ENCODE data around the gene JAZF1. TPM values are rescaled to one million over a fixed set of nuclear protein-coding genes. Genes with fewer than 3 reads are reported as not detected.
A peak's percentile ranks its signal among the peaks of the same experiment; 100 is the strongest.
"Not testable (repeated sequence)": the region's sequence is repeated elsewhere in the genome, so short reads cannot be mapped to it uniquely, and the experiment has no call there.

The JAZF1 gene
- total and polyA plus RNA-seq, 4 donors = 13.5 to 38.8 (median 21.3) TPM

DNA sequence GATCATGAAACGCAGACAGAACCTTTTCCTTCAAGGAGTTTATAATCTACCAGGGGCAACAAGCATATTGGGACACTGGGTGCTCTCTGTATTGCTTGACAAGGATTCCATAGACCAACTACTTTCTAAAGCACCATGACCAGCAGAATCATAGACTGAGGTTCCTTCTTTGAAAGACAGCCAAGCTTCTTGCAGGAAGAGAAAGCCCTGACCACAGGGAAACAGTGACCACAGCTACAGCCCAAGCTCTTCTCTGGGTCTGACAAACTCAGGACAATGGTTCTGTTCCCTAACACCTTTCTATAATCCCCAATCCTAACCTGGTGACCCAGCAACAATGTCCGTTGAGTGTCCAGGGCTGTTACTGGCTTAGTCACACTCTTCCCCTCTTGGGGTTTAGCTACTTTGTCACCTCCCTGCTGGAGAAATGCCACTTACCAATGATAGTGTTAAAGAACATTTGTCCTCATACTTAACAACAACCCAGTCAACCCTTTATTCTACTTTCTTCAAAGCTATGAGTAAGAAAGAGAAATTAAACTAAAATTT is 155.7 kb downstream of the JAZF1 start:
- Histone ChIP-seq H3K27me3 (ENCODE audit: control insufficient read depth in 1 of 2, insufficient read depth in 2 of 2, low read length in 1 of 2) (no peaks in the 10 kb centered on the region), H3K9me3 (ENCODE audit: control insufficient read depth, low read length) (no peaks in the 10 kb centered on the region), H3K4me3 (ENCODE audit: low read length in 2 of 2) (no peak overlapping the region), H3K4me1 (ENCODE audit: control insufficient read depth in 1 of 2, insufficient read depth in 2 of 2, low read length in 2 of 2) (no peaks in the 10 kb centered on the region), H3K27ac (ENCODE audit: low read depth in 1 of 2, low read length in 2 of 2) (no peak overlapping the region), H3K36me3 (ENCODE audit: control insufficient read depth in 1 of 2, insufficient read depth in 2 of 2, low read length in 1 of 2) (no peaks in the 10 kb centered on the region)
- no peak for ATAC-seq (ENCODE audit: low FRiP score)
- DNase-seq = no peak
- intact Hi-C loops (cut with DNase I) = loop anchor here (5.0 to 10.0 kb wide), 2 partner anchors 280 to 828 kb away; partner anchors contain the start of gene TAX1BP1 (in 1 of the 2)
- 94 to 96% methylated on average over 2 of the region's 2 CpGs for WGBS, 2 donors

DNA sequence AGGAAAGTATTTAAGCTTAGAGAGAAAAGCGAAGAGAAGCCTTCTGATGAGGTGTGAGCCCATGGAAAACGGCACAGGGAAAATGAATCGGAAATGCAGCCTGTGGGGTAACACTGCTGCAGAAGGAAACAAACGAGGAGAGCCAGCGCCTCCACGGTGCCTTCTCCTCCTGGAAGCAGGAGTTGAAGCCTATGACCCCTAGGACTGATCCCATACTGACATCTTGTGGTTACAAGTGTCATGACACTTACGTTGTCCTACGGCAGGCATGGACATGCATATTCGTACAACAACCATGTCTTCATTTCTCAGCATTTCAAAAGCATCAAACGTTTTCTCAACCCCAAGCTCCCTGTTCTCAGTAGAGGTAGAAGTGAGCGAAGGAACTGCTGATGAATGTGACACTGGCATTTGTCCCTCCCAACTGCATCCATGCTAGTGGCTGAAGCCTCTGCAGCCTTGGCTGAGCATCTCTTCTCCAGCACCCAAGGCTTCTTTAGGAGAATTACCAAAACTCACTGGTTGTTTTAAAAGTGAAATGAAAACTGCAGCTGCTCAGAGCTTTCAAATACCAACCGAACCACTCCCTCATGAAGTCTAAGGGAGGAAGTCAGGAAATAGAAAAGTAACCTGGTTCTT is 160.2 kb downstream of the JAZF1 start:
- Histone ChIP-seq H3K4me1 (ENCODE audit: control insufficient read depth in 1 of 2, insufficient read depth in 2 of 2, low read length in 2 of 2) (no peaks in the 10 kb centered on the region), H3K4me3 (ENCODE audit: low read length in 2 of 2) (no peak overlapping the region), H3K9me3 (ENCODE audit: control insufficient read depth, low read length) (no peaks in the 10 kb centered on the region), H3K27me3 (ENCODE audit: control insufficient read depth in 1 of 2, insufficient read depth in 2 of 2, low read length in 1 of 2) (no peaks in the 10 kb centered on the region), H3K27ac (ENCODE audit: low read depth in 1 of 2, low read length in 2 of 2) (no peak overlapping the region), H3K36me3 (ENCODE audit: control insufficient read depth in 1 of 2, insufficient read depth in 2 of 2, low read length in 1 of 2) (no peaks in the 10 kb centered on the region)
- peak in 1 of 2 donors; percentile 68 for DNase-seq
- peak; percentile 93 for ATAC-seq (ENCODE audit: low FRiP score)
- intact Hi-C loops (cut with DNase I) = loop anchor here (5.0 to 10.0 kb wide), 2 partner anchors 276 to 823 kb away; partner anchors contain the start of gene TAX1BP1 (in 1 of the 2)
- 15 to 16% methylated on average over 12 of the region's 12 CpGs for WGBS, 2 donors

DNA sequence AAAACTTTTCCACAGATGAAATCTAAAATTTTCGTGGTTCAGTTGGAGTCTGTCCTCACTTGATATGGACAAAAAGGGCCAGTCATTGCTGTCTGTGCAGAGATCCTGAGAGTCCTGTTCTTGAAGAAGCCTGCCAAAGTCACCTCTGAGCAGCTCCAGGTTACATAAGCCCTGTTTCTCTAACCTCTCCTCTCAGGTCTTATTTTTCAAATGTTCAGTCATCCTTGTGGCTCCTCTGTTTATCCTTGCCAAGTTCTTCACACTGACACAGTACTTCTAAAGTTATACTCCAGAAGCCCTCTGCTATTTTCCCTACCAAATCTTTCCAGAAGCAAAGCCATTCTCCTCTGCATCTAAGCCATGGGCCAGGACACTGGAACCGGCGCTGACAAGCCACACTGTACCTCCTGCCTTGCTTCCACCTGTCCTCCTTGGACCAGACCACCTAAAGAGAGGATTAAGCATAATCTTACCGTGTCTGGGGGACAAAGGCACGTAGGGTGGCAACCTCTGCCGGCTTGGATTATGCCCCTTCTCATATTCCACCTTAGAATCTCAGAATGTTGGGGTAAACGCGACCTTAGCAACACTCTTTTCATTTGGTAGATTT is 161.6 kb downstream of the JAZF1 start:
- no peaks in the 10 kb centered on the region for H3K4me1 ChIP-seq (ENCODE audit: control insufficient read depth in 1 of 2, insufficient read depth in 2 of 2, low read length in 2 of 2)
- no peaks in the 10 kb centered on the region for H3K36me3 ChIP-seq (ENCODE audit: control insufficient read depth in 1 of 2, insufficient read depth in 2 of 2, low read length in 1 of 2)
- H3K27me3 ChIP-seq (ENCODE audit: control insufficient read depth in 1 of 2, insufficient read depth in 2 of 2, low read length in 1 of 2) = no peaks in the 10 kb centered on the region
- DNase-seq (no peak), ATAC-seq (ENCODE audit: low FRiP score) (no peak)
- no peak overlapping the region for H3K4me3 ChIP-seq (ENCODE audit: low read length in 2 of 2)
- 74 to 75% methylated on average over 8 of the region's 8 CpGs for WGBS, 2 donors
- intact Hi-C loops (cut with DNase I) = no loop called here
- H3K27ac ChIP-seq (ENCODE audit: low read depth in 1 of 2, low read length in 2 of 2) = no peak overlapping the region
- H3K9me3 ChIP-seq (ENCODE audit: control insufficient read depth, low read length) = no peaks in the 10 kb centered on the region

DNA sequence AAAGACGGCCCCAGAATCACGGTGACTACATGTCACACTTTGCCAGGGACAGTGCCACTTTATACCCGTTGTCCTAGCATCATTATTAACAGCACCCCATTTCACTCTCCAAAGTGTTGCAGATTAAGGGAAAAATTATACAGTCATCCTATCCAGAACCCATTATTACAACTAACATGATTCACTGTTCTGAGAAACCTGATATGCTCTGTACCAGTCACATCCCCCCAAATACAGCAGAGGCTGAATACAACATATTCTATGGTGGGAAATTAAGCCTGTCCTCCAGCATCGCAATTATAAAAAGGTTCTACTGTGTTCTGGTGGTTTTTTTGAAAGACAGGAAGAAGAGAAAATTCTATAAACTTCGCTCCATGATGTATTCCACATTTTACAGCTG is 162.1 kb downstream of the JAZF1 start:
- H3K36me3 ChIP-seq (ENCODE audit: control insufficient read depth in 1 of 2, insufficient read depth in 2 of 2, low read length in 1 of 2) = no peaks in the 10 kb centered on the region
- WGBS, 2 donors = 82 to 84% methylated on average over 5 of the region's 5 CpGs

DNA sequence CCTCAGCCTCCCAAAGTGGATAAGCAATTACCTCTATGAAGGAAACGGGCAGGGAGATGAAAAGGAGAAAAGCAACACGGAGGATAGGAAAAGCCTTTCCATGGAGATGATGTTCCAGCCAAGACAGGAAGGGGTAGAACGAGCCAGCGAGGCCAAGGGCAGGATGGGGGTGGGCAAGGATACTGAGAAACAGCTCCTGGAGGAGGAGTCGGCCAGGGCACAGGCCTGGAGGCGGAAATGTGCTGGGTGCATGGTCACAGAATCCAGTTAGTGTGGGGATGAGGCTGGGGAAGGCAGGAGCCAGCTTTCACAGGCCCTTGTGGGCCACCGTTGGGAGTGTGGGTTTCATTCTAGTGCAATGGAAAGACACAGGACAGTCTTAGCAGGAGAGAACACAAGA is 162.6 kb downstream of the JAZF1 start:
- Histone ChIP-seq H3K4me3 (ENCODE audit: low read length in 2 of 2) (no peak overlapping the region), H3K27me3 (ENCODE audit: control insufficient read depth in 1 of 2, insufficient read depth in 2 of 2, low read length in 1 of 2) (no peaks in the 10 kb centered on the region), H3K27ac (ENCODE audit: low read depth in 1 of 2, low read length in 2 of 2) (no peak overlapping the region), H3K4me1 (ENCODE audit: control insufficient read depth in 1 of 2, insufficient read depth in 2 of 2, low read length in 2 of 2) (no peaks in the 10 kb centered on the region), H3K36me3 (ENCODE audit: control insufficient read depth in 1 of 2, insufficient read depth in 2 of 2, low read length in 1 of 2) (no peaks in the 10 kb centered on the region), H3K9me3 (ENCODE audit: control insufficient read depth, low read length) (no peaks in the 10 kb centered on the region)
- intact Hi-C loops (cut with DNase I) = no loop called here
- no peak for DNase-seq
- 81 to 92% methylated on average over 7 of the region's 7 CpGs for WGBS, 2 donors
- ATAC-seq (ENCODE audit: low FRiP score) = no peak

More for the DNA sequence above, 162.1 kb downstream of the JAZF1 start:
- Histone ChIP-seq H3K4me1 (ENCODE audit: control insufficient read depth in 1 of 2, insufficient read depth in 2 of 2, low read length in 2 of 2) (no peaks in the 10 kb centered on the region), H3K27ac (ENCODE audit: low read depth in 1 of 2, low read length in 2 of 2) (no peak overlapping the region), H3K4me3 (ENCODE audit: low read length in 2 of 2) (no peak overlapping the region), H3K9me3 (ENCODE audit: control insufficient read depth, low read length) (no peaks in the 10 kb centered on the region), H3K27me3 (ENCODE audit: control insufficient read depth in 1 of 2, insufficient read depth in 2 of 2, low read length in 1 of 2) (no peaks in the 10 kb centered on the region)
- intact Hi-C loops (cut with DNase I) = no loop called here
- ATAC-seq (ENCODE audit: low FRiP score) (no peak), DNase-seq (no peak)

DNA sequence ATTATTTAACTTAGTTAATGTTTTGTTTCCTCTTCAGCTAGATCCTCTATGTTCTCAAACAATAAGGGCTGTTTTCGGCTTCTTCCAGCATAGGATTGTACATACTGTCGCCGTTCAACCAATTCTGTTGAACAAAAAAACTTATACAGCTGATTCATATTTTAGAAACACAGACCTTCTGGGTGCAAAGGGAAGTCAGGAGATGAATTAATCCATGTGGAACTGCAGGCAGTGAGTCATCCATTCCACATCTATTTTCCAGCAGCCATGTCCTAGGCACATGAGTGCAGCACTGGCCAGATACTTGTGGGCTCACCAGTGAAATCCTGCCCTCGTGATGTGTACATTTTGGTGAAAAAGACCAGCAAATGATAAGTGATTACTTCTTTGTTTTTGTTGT is 163.2 kb downstream of the JAZF1 start:
- DNase-seq = no peak
- WGBS, 2 donors = 85 to 98% methylated on average over 4 of the region's 4 CpGs
- Histone ChIP-seq H3K4me3 (ENCODE audit: low read length in 2 of 2) (no peak overlapping the region), H3K36me3 (ENCODE audit: control insufficient read depth in 1 of 2, insufficient read depth in 2 of 2, low read length in 1 of 2) (no peaks in the 10 kb centered on the region), H3K27ac (ENCODE audit: low read depth in 1 of 2, low read length in 2 of 2) (no peak overlapping the region), H3K4me1 (ENCODE audit: control insufficient read depth in 1 of 2, insufficient read depth in 2 of 2, low read length in 2 of 2) (no peaks in the 10 kb centered on the region), H3K9me3 (ENCODE audit: control insufficient read depth, low read length) (no peaks in the 10 kb centered on the region), H3K27me3 (ENCODE audit: control insufficient read depth in 1 of 2, insufficient read depth in 2 of 2, low read length in 1 of 2) (no peaks in the 10 kb centered on the region)
- ATAC-seq (ENCODE audit: low FRiP score) = no peak
- intact Hi-C loops (cut with DNase I) = no loop called here

DNA sequence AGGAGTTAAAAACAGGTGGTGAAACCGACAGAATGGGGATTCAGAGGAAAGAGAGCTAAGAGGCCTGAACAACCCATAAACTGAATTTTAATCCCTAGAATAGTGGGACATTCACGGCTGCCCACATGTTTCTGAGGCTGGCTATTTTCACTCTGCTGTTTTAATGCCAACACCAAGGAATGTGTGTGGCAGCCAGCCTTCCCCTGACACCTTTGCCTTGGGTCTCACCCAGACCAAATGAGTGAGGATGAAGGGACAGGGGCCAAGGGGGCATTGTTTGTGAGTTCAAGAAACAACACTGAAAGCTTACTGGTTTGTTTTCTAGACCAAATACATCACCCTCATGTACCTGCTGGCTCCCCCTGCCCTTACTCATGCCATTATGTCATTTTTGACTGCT is 164.3 kb downstream of the JAZF1 start:
- 3 to 12% methylated on average over 2 of the region's 2 CpGs for WGBS, 2 donors
- Histone ChIP-seq H3K9me3 (ENCODE audit: control insufficient read depth, low read length) (no peaks in the 10 kb centered on the region), H3K27me3 (ENCODE audit: control insufficient read depth in 1 of 2, insufficient read depth in 2 of 2, low read length in 1 of 2) (no peaks in the 10 kb centered on the region), H3K27ac (ENCODE audit: low read depth in 1 of 2, low read length in 2 of 2) (no peak overlapping the region), H3K36me3 (ENCODE audit: control insufficient read depth in 1 of 2, insufficient read depth in 2 of 2, low read length in 1 of 2) (no peaks in the 10 kb centered on the region), H3K4me1 (ENCODE audit: control insufficient read depth in 1 of 2, insufficient read depth in 2 of 2, low read length in 2 of 2) (no peaks in the 10 kb centered on the region), H3K4me3 (ENCODE audit: low read length in 2 of 2) (no peak overlapping the region)
- DNase-seq = no peak
- ATAC-seq (ENCODE audit: low FRiP score) = no peak
- intact Hi-C loops (cut with DNase I) = no loop called here

DNA sequence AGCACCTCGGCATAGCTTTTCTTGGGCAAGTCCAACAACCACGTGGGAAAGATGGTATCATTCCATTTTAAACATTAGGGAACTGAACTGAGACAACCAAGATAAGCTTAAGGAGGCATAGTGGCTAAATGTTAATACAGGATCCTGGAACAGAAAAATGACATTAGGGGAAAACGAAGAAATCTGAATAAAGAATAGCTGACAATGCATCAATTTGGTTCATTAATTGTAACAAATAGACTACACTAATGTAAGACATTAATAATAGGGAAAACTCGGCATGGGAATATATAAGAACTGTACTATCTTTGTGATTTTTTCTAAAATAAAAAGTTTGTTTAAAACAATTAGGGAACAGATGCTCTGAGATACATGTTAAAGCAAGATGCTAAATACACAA is 165.4 kb downstream of the JAZF1 start:
- Histone ChIP-seq H3K36me3 (ENCODE audit: control insufficient read depth in 1 of 2, insufficient read depth in 2 of 2, low read length in 1 of 2) (no peaks in the 10 kb centered on the region), H3K4me3 (ENCODE audit: low read length in 2 of 2) (no peak overlapping the region), H3K9me3 (ENCODE audit: control insufficient read depth, low read length) (no peaks in the 10 kb centered on the region), H3K4me1 (ENCODE audit: control insufficient read depth in 1 of 2, insufficient read depth in 2 of 2, low read length in 2 of 2) (no peaks in the 10 kb centered on the region), H3K27me3 (ENCODE audit: control insufficient read depth in 1 of 2, insufficient read depth in 2 of 2, low read length in 1 of 2) (no peaks in the 10 kb centered on the region), H3K27ac (ENCODE audit: low read depth in 1 of 2, low read length in 2 of 2) (no peak overlapping the region)
- ATAC-seq (ENCODE audit: low FRiP score) (no peak), DNase-seq (no peak)
- WGBS, 2 donors = 17 to 19% methylated on average over 4 of the region's 4 CpGs
- intact Hi-C loops (cut with DNase I) = no loop called here

DNA sequence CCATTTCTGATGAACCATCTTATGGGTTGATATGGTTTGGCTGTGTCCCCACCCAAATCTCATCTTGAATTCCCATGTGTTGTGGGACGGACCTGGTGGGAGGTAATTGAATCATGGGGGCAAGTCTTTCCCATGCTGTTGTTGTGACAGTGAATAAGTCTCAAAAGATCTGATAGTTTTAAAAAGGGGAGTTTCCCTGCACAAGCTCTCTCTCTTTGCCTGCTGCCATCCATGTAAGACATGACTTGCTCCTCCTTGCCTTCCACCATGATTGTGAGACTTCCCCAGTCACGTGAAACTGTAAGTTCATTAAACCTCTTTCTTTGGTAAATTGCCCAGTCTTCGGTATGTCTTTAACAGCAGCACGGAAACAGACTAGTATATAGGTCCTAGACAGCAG is 166.3 kb downstream of the JAZF1 start:
- H3K27me3 ChIP-seq (ENCODE audit: control insufficient read depth in 1 of 2, insufficient read depth in 2 of 2, low read length in 1 of 2); H3K36me3 ChIP-seq (ENCODE audit: control insufficient read depth in 1 of 2, insufficient read depth in 2 of 2, low read length in 1 of 2); ATAC-seq (ENCODE audit: low FRiP score); H3K27ac ChIP-seq (ENCODE audit: low read depth in 1 of 2, low read length in 2 of 2); DNase-seq; H3K4me3 ChIP-seq (ENCODE audit: low read length in 2 of 2); H3K4me1 ChIP-seq (ENCODE audit: control insufficient read depth in 1 of 2, insufficient read depth in 2 of 2, low read length in 2 of 2); H3K9me3 ChIP-seq (ENCODE audit: control insufficient read depth, low read length); intact Hi-C loops (cut with DNase I): not testable (repeated sequence)
- WGBS, 2 donors = 90 to 93% methylated on average over 4 of the region's 4 CpGs

All from aorta (tissue), 5 donors.